ENCODE results near the gene UBA52. TPM values are rescaled to one million over a fixed set of nuclear protein-coding genes. Genes with fewer than 3 reads are reported as not detected.

UBA52 gene
- total and polyA plus RNA-seq, 2 donors (not counting 1 experiment from before 2014, with no cell fraction given): 917 to 1,018 TPM

DNA sequence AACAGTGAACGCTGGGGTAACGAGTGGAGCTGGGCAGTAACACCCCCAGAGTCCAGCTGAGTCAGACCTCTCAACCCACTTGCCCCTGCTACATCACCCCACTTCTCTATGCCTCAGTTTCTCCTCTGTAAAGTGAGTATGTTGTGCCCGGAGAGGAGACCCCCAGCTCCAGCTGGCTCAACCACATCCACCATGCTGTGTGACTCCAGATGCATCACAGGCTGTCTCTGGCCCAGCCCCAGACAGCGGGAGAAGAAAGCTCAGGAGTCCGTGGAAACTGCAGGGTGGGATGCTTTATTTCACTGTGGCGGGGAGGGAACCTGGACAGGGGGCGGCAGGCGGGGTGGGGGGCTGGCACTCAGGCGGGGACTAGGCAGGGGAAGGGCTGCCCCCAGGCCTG is 40.2 kb upstream of the UBA52 start:
- Histone ChIP-seq H4K20me1 (ENCODE audit: control insufficient read depth, extremely low read depth, insufficient read depth, low read length) (no peaks in the 10 kb centered on the region), H3K36me3 (ENCODE audit: control insufficient read depth, insufficient read depth, low read length) (peaks cover 10% of the 10 kb centered on the region), H3K79me2 (ENCODE audit: control insufficient read depth, insufficient read depth, low read length) (no peaks in the 10 kb centered on the region), H3K9me3 (ENCODE audit: control insufficient read depth, insufficient read depth, low read depth, low read length) (no peaks in the 10 kb centered on the region), H3K27ac (ENCODE audit: insufficient read depth, low read length) (no peak overlapping the region), H2AFZ (ENCODE audit: low read length) (no peak overlapping the region), H3K4me3 (replicated peaks in 1 of 4; ENCODE audit: control extremely low read depth in 1 of 4, insufficient read depth in 1 of 4, low read depth in 3 of 4, low read length in 4 of 4) (no peak overlapping the region), H3K27me3 (ENCODE audit: control insufficient read depth, insufficient read depth, low read length) (no peaks in the 10 kb centered on the region), H3K4me2 (ENCODE audit: extremely low read depth, insufficient read depth, low read length) (no peak overlapping the region), H3K4me1 (ENCODE audit: control insufficient read depth, extremely low read depth, insufficient read depth, low read length) (no peaks in the 10 kb centered on the region), H3K9ac (ENCODE audit: insufficient read depth, low read length) (no peak overlapping the region)
- DNase-seq (ENCODE audit: low read depth in 2 of 2): no peak
- TF ChIP-seq EZH2 (IDR thresholded peaks at IDR 0.05; ENCODE audit: low read length, missing control alignments): no peak
- TF ChIP-seq, protein P1, sequence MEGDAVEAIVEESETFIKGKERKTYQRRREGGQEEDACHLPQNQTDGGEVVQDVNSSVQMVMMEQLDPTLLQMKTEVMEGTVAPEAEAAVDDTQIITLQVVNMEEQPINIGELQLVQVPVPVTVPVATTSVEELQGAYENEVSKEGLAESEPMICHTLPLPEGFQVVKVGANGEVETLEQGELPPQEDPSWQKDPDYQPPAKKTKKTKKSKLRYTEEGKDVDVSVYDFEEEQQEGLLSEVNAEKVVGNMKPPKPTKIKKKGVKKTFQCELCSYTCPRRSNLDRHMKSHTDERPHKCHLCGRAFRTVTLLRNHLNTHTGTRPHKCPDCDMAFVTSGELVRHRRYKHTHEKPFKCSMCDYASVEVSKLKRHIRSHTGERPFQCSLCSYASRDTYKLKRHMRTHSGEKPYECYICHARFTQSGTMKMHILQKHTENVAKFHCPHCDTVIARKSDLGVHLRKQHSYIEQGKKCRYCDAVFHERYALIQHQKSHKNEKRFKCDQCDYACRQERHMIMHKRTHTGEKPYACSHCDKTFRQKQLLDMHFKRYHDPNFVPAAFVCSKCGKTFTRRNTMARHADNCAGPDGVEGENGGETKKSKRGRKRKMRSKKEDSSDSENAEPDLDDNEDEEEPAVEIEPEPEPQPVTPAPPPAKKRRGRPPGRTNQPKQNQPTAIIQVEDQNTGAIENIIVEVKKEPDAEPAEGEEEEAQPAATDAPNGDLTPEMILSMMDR (conservative IDR thresholded peaks at IDR 0.05 in 1 of 2, IDR thresholded peaks at IDR 0.05 in 1 of 2; ENCODE audit: low read depth in 1 of 2, low read length in 2 of 2): no peak

DNA sequence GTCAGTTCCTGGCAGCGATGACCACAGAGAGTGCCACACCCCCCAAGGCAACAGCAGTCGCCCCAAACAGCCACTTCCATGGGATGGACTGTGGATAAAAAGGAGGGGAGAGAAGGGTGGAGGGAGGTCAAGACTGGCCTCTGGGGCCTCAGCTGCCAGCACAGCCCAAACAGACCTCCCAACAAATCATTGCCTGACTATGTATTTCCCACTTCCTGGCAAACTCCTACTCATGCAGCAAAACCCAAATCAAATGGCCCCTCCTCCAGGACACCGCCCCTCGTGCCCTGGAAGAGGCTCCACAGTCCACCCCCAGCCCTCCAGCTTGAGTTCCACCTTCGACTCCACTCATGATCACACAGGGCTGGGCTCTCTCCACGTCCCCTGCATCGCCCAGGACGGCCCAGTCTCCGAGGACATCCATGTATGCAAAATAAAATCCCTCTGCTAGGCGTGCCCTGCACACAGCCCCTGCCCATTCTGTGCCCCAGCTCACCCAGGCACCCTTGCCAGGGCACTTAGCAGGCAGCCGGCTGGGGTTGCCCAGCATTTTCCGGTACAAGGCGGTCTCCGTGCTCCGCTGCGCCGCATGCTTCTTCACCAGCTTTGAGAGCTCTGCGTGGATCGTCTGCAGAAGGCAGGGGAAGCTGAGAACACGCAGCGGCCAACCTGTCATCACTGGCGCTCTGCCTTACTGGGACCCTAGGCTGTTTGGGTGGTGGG is 39.3 kb upstream of the UBA52 start:
- TF ChIP-seq, protein P1 (conservative IDR thresholded peaks at IDR 0.05 in 1 of 2, IDR thresholded peaks at IDR 0.05 in 1 of 2; ENCODE audit: low read depth in 1 of 2, low read length in 2 of 2): no peak
- no peak for TF ChIP-seq EZH2 (IDR thresholded peaks at IDR 0.05; ENCODE audit: low read length, missing control alignments)
- Histone ChIP-seq H3K9me3 (ENCODE audit: control insufficient read depth, insufficient read depth, low read depth, low read length) (no peaks in the 10 kb centered on the region), H3K4me2 (ENCODE audit: extremely low read depth, insufficient read depth, low read length) (no peak overlapping the region), H3K79me2 (ENCODE audit: control insufficient read depth, insufficient read depth, low read length) (no peaks in the 10 kb centered on the region), H3K9ac (ENCODE audit: insufficient read depth, low read length) (no peak overlapping the region), H4K20me1 (ENCODE audit: control insufficient read depth, extremely low read depth, insufficient read depth, low read length) (no peaks in the 10 kb centered on the region), H3K27ac (ENCODE audit: insufficient read depth, low read length) (no peak overlapping the region), H3K36me3 (ENCODE audit: control insufficient read depth, insufficient read depth, low read length) (peaks cover 14% of the 10 kb centered on the region), H2AFZ (ENCODE audit: low read length) (no peak overlapping the region), H3K4me3 (replicated peaks in 1 of 4; ENCODE audit: control extremely low read depth in 1 of 4, insufficient read depth in 1 of 4, low read depth in 3 of 4, low read length in 4 of 4) (no peak overlapping the region), H3K27me3 (ENCODE audit: control insufficient read depth, insufficient read depth, low read length) (no peaks in the 10 kb centered on the region), H3K4me1 (ENCODE audit: control insufficient read depth, extremely low read depth, insufficient read depth, low read length) (no peaks in the 10 kb centered on the region)
- no peak for DNase-seq (ENCODE audit: low read depth in 2 of 2)

DNA sequence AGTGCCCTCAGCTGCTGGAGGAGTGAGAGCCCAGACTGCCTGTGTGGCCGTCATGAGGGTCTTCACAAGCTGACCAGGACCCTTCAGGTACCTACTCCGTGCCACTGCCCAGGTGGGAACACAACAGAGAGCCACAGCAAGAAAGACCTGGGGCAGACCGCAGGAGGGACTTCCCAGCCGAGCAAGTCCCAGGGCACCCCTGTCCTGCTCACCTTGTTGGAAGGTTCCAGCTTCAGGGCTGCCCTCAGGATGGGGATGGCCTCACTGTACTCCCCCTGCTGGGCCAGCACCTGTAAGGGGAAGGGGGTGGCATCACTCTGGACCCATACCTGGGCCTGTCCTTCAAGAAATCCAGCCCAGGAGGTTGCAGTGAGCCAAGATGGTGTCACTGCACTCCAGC is 38.6 kb upstream of the UBA52 start:
- H4K20me1 ChIP-seq (ENCODE audit: control insufficient read depth, extremely low read depth, insufficient read depth, low read length): no peaks in the 10 kb centered on the region
- no peaks in the 10 kb centered on the region for H3K27me3 ChIP-seq (ENCODE audit: control insufficient read depth, insufficient read depth, low read length)
- no peaks in the 10 kb centered on the region for H3K79me2 ChIP-seq (ENCODE audit: control insufficient read depth, insufficient read depth, low read length)
- TF ChIP-seq, protein P1 (conservative IDR thresholded peaks at IDR 0.05 in 1 of 2, IDR thresholded peaks at IDR 0.05 in 1 of 2; ENCODE audit: low read depth in 1 of 2, low read length in 2 of 2): no peak
- no peak for TF ChIP-seq EZH2 (IDR thresholded peaks at IDR 0.05; ENCODE audit: low read length, missing control alignments)
- no peaks in the 10 kb centered on the region for H3K4me1 ChIP-seq (ENCODE audit: control insufficient read depth, extremely low read depth, insufficient read depth, low read length)
- H3K9me3 ChIP-seq (ENCODE audit: control insufficient read depth, insufficient read depth, low read depth, low read length): no peaks in the 10 kb centered on the region
- H3K4me2 ChIP-seq (ENCODE audit: extremely low read depth, insufficient read depth, low read length): no peak overlapping the region
- DNase-seq (ENCODE audit: low read depth in 2 of 2): no peak
- peaks cover 16% of the 10 kb centered on the region for H3K36me3 ChIP-seq (ENCODE audit: control insufficient read depth, insufficient read depth, low read length)
- no peak overlapping the region for H3K4me3 ChIP-seq (replicated peaks in 1 of 4; ENCODE audit: control extremely low read depth in 1 of 4, insufficient read depth in 1 of 4, low read depth in 3 of 4, low read length in 4 of 4)
- no peak overlapping the region for H3K27ac ChIP-seq (ENCODE audit: insufficient read depth, low read length)
- H2AFZ ChIP-seq (ENCODE audit: low read length): no peak overlapping the region
- no peak overlapping the region for H3K9ac ChIP-seq (ENCODE audit: insufficient read depth, low read length)

All from fibroblast of lung (primary cell).